ENCODE data around the gene PLCB4.
"Not testable (repeated sequence)": the region's sequence is repeated elsewhere in the genome, so short reads cannot be mapped to it uniquely, and the experiment has no call there.

The PLCB4 gene

GRCh38 chr20:9043364-9043763 is 25.5 kb upstream of the PLCB4 start:
- WGBS, 2 donors (ENCODE audit: extremely low coverage in 2 of 2, insufficient read length in 2 of 2, insufficient replicate concordance in 1 of 2): no CpG with 5 or more reads among the region's 5 CpGs
- Histone ChIP-seq H4K91ac (ENCODE audit: low read depth, low read length, poor library complexity) (no peak overlapping the region), H3K4ac (ENCODE audit: low read length) (no peak overlapping the region), H2AK5ac (ENCODE audit: low read depth, low read length) (no peak overlapping the region), H4K8ac (ENCODE audit: low read depth, low read length) (no peak overlapping the region), H3K9ac (ENCODE audit: low read depth, low read length, poor library complexity) (no peak overlapping the region), H2AFZ (ENCODE audit: low read length) (no peak overlapping the region), H3K14ac (ENCODE audit: low read length) (no peak overlapping the region), H3K4me3 (ENCODE audit: low read length in 2 of 2) (no peak overlapping the region), H3K27ac (replicated peaks; ENCODE audit: low read length) (no peak overlapping the region), H3K23ac (ENCODE audit: low read depth, low read length, poor library complexity) (no peak overlapping the region), H3K27me3 (ENCODE audit: control insufficient read depth in 3 of 3, insufficient read depth in 3 of 3, low read depth in 1 of 3, low read length in 3 of 3) (peaks cover 0 to 2% (median 0%) of the 10 kb centered on the region in 3 experiments), H2BK5ac (ENCODE audit: low read length) (no peak overlapping the region), H3K36me3 (replicated peaks in 1 of 2; ENCODE audit: control insufficient read depth in 2 of 2, insufficient read depth in 2 of 2, low read length in 2 of 2) (no peaks in the 10 kb centered on the region), H2BK12ac (ENCODE audit: low read length) (no peak overlapping the region), H2BK120ac (ENCODE audit: low read depth, low read length) (no peak overlapping the region), H3K9me3 (replicated peaks in 1 of 2; ENCODE audit: control insufficient read depth in 2 of 2, insufficient read depth in 1 of 2, low read depth in 1 of 2, low read length in 2 of 2) (peaks cover 2% of the 10 kb centered on the region in 2 donors), H3K4me1 (ENCODE audit: control insufficient read depth in 2 of 2, insufficient read depth in 1 of 2, low read depth in 1 of 2, low read length in 2 of 2) (no peaks in the 10 kb centered on the region), H3K18ac (ENCODE audit: low read length) (no peak overlapping the region), H3K4me2 (ENCODE audit: insufficient read depth, low read length, poor library complexity, severe bottlenecking) (no peak overlapping the region), H3K79me1 (ENCODE audit: low read depth, low read length) (no peaks in the 10 kb centered on the region), H2BK15ac (ENCODE audit: low read length) (no peak overlapping the region)
- no peak for DNase-seq (ENCODE audit: low spot score)

GRCh38 chr20:9047928-9048327 is 21.0 kb upstream of the PLCB4 start:
- H3K4me3 ChIP-seq (ENCODE audit: low read length in 2 of 2); H3K79me1 ChIP-seq (ENCODE audit: low read depth, low read length); H2AK5ac ChIP-seq (ENCODE audit: low read depth, low read length); H2BK15ac ChIP-seq (ENCODE audit: low read length); H3K4ac ChIP-seq (ENCODE audit: low read length); H2BK5ac ChIP-seq (ENCODE audit: low read length); H3K23ac ChIP-seq (ENCODE audit: low read depth, low read length, poor library complexity); H2BK120ac ChIP-seq (ENCODE audit: low read depth, low read length); H3K27ac ChIP-seq (replicated peaks; ENCODE audit: low read length); H2BK12ac ChIP-seq (ENCODE audit: low read length); H3K27me3 ChIP-seq (ENCODE audit: control insufficient read depth in 3 of 3, insufficient read depth in 3 of 3, low read depth in 1 of 3, low read length in 3 of 3); H4K91ac ChIP-seq (ENCODE audit: low read depth, low read length, poor library complexity); H4K8ac ChIP-seq (ENCODE audit: low read depth, low read length); H2AFZ ChIP-seq (ENCODE audit: low read length); H3K9ac ChIP-seq (ENCODE audit: low read depth, low read length, poor library complexity); H3K4me2 ChIP-seq (ENCODE audit: insufficient read depth, low read length, poor library complexity, severe bottlenecking); H3K36me3 ChIP-seq (replicated peaks in 1 of 2; ENCODE audit: control insufficient read depth in 2 of 2, insufficient read depth in 2 of 2, low read length in 2 of 2); H3K9me3 ChIP-seq (replicated peaks in 1 of 2; ENCODE audit: control insufficient read depth in 2 of 2, insufficient read depth in 1 of 2, low read depth in 1 of 2, low read length in 2 of 2); DNase-seq (ENCODE audit: low spot score); H3K4me1 ChIP-seq (ENCODE audit: control insufficient read depth in 2 of 2, insufficient read depth in 1 of 2, low read depth in 1 of 2, low read length in 2 of 2); H3K18ac ChIP-seq (ENCODE audit: low read length); H3K14ac ChIP-seq (ENCODE audit: low read length): not testable (repeated sequence)
- no CpG with 5 or more reads among the region's 1 CpG for WGBS, 2 donors (ENCODE audit: extremely low coverage in 2 of 2, insufficient read length in 2 of 2, insufficient replicate concordance in 1 of 2)

GRCh38 chr20:9051508-9051907 is 17.4 kb upstream of the PLCB4 start:
- no peak overlapping the region for H2BK120ac ChIP-seq (ENCODE audit: low read depth, low read length)
- no peak overlapping the region for H2BK5ac ChIP-seq (ENCODE audit: low read length)
- peaks cover 2 to 6% of the 10 kb centered on the region in 2 donors for H3K9me3 ChIP-seq (replicated peaks in 1 of 2; ENCODE audit: control insufficient read depth in 2 of 2, insufficient read depth in 1 of 2, low read depth in 1 of 2, low read length in 2 of 2)
- no peaks in the 10 kb centered on the region for H3K79me1 ChIP-seq (ENCODE audit: low read depth, low read length)
- no peak overlapping the region for H3K14ac ChIP-seq (ENCODE audit: low read length)
- H3K18ac ChIP-seq (ENCODE audit: low read length): no peak overlapping the region
- H3K9ac ChIP-seq (ENCODE audit: low read depth, low read length, poor library complexity): no peak overlapping the region
- no peak overlapping the region for H3K27ac ChIP-seq (replicated peaks; ENCODE audit: low read length)
- WGBS, 2 donors (ENCODE audit: extremely low coverage in 2 of 2, insufficient read length in 2 of 2, insufficient replicate concordance in 1 of 2): no CpG with 5 or more reads among the region's 2 CpGs
- H3K4me2 ChIP-seq (ENCODE audit: insufficient read depth, low read length, poor library complexity, severe bottlenecking): no peak overlapping the region
- no peak overlapping the region for H4K91ac ChIP-seq (ENCODE audit: low read depth, low read length, poor library complexity)
- no peak overlapping the region for H2AFZ ChIP-seq (ENCODE audit: low read length)
- no peak overlapping the region for H2BK12ac ChIP-seq (ENCODE audit: low read length)
- no peak overlapping the region for H3K4ac ChIP-seq (ENCODE audit: low read length)
- H4K8ac ChIP-seq (ENCODE audit: low read depth, low read length): no peak overlapping the region
- no peak overlapping the region for H2BK15ac ChIP-seq (ENCODE audit: low read length)
- H3K4me3 ChIP-seq (ENCODE audit: low read length in 2 of 2): no peak overlapping the region
- H3K23ac ChIP-seq (ENCODE audit: low read depth, low read length, poor library complexity): no peak overlapping the region
- no peaks in the 10 kb centered on the region for H3K36me3 ChIP-seq (replicated peaks in 1 of 2; ENCODE audit: control insufficient read depth in 2 of 2, insufficient read depth in 2 of 2, low read length in 2 of 2)
- no peaks in the 10 kb centered on the region for H3K27me3 ChIP-seq (ENCODE audit: control insufficient read depth in 3 of 3, insufficient read depth in 3 of 3, low read depth in 1 of 3, low read length in 3 of 3)
- H2AK5ac ChIP-seq (ENCODE audit: low read depth, low read length): no peak overlapping the region
- peaks cover 0 to 1% of the 10 kb centered on the region in 2 donors for H3K4me1 ChIP-seq (ENCODE audit: control insufficient read depth in 2 of 2, insufficient read depth in 1 of 2, low read depth in 1 of 2, low read length in 2 of 2)
- no peak for DNase-seq (ENCODE audit: low spot score)

GRCh38 chr20:9052136-9052535 is 16.8 kb upstream of the PLCB4 start:
- Histone ChIP-seq H4K8ac (ENCODE audit: low read depth, low read length) (no peak overlapping the region), H3K27ac (replicated peaks; ENCODE audit: low read length) (no peak overlapping the region), H3K27me3 (ENCODE audit: control insufficient read depth in 3 of 3, insufficient read depth in 3 of 3, low read depth in 1 of 3, low read length in 3 of 3) (no peaks in the 10 kb centered on the region), H3K9me3 (replicated peaks in 1 of 2; ENCODE audit: control insufficient read depth in 2 of 2, insufficient read depth in 1 of 2, low read depth in 1 of 2, low read length in 2 of 2) (peaks cover 2 to 6% of the 10 kb centered on the region in 2 donors), H2AFZ (ENCODE audit: low read length) (no peak overlapping the region), H3K79me1 (ENCODE audit: low read depth, low read length) (no peaks in the 10 kb centered on the region), H3K4me2 (ENCODE audit: insufficient read depth, low read length, poor library complexity, severe bottlenecking) (no peak overlapping the region), H2BK15ac (ENCODE audit: low read length) (no peak overlapping the region), H3K4me3 (ENCODE audit: low read length in 2 of 2) (no peak overlapping the region), H3K36me3 (replicated peaks in 1 of 2; ENCODE audit: control insufficient read depth in 2 of 2, insufficient read depth in 2 of 2, low read length in 2 of 2) (no peaks in the 10 kb centered on the region), H3K23ac (ENCODE audit: low read depth, low read length, poor library complexity) (no peak overlapping the region), H2BK120ac (ENCODE audit: low read depth, low read length) (no peak overlapping the region), H2BK12ac (ENCODE audit: low read length) (no peak overlapping the region), H2BK5ac (ENCODE audit: low read length) (no peak overlapping the region), H3K18ac (ENCODE audit: low read length) (no peak overlapping the region), H4K91ac (ENCODE audit: low read depth, low read length, poor library complexity) (no peak overlapping the region), H3K4ac (ENCODE audit: low read length) (no peak overlapping the region), H3K4me1 (ENCODE audit: control insufficient read depth in 2 of 2, insufficient read depth in 1 of 2, low read depth in 1 of 2, low read length in 2 of 2) (peaks cover 0 to 1% of the 10 kb centered on the region in 2 donors), H3K14ac (ENCODE audit: low read length) (no peak overlapping the region), H2AK5ac (ENCODE audit: low read depth, low read length) (no peak overlapping the region), H3K9ac (ENCODE audit: low read depth, low read length, poor library complexity) (no peak overlapping the region)
- no CpG with 5 or more reads among the region's 3 CpGs for WGBS, 2 donors (ENCODE audit: extremely low coverage in 2 of 2, insufficient read length in 2 of 2, insufficient replicate concordance in 1 of 2)
- no peak for DNase-seq (ENCODE audit: low spot score)
